NCI-H2107 treated with DMSO at 0.1 percent for 48 hours (cell line): Measurements from ENCODE around the gene EPM2A.

ENCODE experiments used
- DNase-seq: peaks from one replicate; lab custom pipeline; 2025; ENCODE audit not compliant: unreplicated experiment; lab: John Stamatoyannopoulos, UW

EPM2A gene

DNA sequence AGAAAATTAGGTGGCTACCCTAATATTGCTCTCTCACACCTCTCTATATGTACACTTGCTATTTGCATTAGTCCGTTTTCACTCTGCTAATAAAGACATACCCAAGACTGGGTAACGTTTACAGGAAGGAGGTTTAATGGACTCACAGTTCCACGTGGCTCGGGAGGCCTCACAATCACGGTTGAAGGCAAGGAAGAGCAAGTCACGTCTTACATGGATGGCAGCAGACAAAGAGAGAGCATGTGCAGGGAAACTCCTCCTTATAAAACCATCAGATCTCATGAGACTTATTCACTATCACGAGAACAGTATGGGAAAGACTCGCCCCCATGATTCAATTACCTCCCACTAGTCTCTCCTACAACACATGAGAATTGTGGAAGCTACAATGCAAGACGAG, 53.4 kb downstream of the EPM2A start:
- DNase-seq: no peak

GRCh38 chr6:145673504-145673903, 61.8 kb downstream of the EPM2A start:
- DNase-seq: no peak

- no peak for DNase-seq
These were observed 65.0 kb downstream of the EPM2A start for GRCh38 chr6:145670311-145670710.

DNA sequence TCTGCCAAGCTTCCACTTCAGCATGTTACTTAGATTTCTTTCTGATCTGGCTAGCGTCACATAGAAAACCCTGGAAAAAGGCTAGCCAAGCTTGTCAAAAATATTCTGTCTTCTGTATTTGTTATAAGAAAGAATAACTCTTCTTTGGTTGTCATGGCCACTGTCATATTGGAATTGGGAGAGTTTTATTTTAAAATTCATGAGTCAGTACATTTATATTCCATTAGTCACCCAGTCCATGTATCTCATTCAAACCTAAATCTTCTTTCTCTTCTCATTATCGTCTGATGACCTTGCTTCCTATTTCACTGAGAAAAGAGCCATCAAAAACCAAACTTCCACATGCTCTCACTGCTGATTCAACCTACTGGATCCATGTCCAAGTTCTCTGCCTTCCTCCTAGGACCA, 65.7 kb downstream of the EPM2A start:
- no peak for DNase-seq

DNA sequence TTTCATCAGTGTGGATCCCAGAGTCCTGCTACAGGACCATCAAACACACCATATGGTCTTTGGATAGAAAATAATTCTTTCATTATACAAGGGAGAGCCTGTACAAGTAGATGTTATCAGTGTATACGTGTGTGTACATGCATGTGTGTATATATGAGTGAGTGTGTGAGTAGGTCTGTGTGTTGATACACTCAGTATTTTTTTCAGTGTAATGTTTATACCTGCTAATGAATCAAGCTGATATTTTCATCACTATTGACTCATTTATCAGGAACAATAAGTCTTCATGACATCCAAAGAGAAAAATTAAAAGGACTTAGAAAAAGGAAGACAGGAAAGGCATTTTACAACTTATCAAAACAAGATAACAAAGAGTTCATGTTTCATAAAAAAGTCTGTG, 66.5 kb downstream of the EPM2A start:
- no peak for DNase-seq

- DNase-seq: no peak
These were observed 74.6 kb downstream of the EPM2A start for GRCh38 chr6:145660676-145661075.

DNA sequence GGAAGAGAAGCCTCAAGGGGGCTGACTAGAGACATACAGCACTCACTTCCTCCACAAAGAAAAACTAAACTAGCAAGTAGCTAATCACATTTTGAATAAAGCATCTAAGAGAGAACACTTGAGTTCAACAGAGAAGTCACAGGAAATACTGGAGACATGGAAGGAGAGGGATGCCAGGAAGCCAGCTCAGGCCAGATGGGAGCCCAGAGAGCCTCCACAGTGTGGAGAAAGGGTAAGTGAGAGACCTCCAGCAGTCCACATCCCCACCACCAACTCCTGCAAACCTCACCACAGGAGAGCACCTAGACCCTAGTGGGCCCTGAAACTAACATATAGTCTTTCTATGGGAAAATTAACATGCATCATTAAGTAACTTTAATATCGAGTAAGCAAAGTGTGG, 79.2 kb downstream of the EPM2A start:
- no peak for DNase-seq

GRCh38 chr6:145652572-145652971, 82.7 kb downstream of the EPM2A start:
- DNase-seq: no peak

DNA sequence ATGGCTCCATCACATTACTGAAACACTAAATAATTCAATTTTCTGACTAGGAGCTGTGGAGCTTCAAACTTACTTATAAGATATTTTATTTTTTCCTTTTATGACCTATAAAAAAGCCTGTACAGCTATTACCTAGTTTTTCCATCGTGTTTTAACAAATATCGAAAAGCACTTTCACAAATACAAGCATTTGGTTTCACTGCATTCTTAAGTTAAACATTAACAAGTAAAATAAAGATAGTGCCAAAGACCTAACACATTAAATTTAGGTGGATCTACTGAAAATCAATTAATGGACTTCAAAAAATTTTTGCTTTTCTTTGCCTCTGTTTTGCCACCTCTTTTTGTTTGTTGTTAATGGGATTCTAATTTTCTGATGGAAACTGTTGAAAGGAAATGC, 83.3 kb downstream of the EPM2A start:
- no peak for DNase-seq

GRCh38 chr6:145648149-145648548, 87.2 kb downstream of the EPM2A start:
- no peak for DNase-seq

- DNase-seq: no peak
These were observed 87.7 kb downstream of the EPM2A start for GRCh38 chr6:145647602-145648001.

GRCh38 chr6:145643760-145644159, 91.6 kb downstream of the EPM2A start:
- DNase-seq: no peak

DNA sequence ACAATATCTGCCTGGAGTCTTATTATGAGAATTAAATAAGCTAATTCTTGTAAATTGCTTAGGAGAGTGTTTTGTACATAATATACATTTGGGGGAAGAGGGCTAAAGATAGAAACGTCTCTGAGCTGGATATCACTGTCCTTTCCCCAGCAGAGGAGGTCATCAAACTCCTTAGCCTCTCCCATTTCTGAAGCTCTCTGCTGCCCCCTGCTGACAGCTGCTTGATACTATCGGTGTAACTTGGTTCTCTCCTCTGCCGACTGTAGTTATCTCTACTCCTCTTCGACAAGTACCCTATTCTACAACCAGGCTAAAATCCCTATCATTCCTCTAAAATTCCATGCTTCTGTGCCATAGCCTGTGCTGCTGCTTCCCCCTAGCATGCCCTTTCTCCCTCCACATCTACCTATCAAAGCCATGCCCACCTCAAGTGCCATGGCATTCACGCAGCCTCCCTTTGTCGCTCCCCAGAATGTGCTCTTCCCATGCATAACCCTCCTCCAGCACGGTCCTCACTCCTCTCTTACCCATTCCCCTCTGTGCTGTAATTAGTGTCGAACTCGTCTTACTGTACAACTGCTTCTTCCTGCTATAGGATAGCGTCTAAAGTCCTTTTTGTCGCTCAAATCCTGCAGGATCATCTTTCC, 101.2 kb downstream of the EPM2A start:
- DNase-seq: peak; percentile 70

DNA sequence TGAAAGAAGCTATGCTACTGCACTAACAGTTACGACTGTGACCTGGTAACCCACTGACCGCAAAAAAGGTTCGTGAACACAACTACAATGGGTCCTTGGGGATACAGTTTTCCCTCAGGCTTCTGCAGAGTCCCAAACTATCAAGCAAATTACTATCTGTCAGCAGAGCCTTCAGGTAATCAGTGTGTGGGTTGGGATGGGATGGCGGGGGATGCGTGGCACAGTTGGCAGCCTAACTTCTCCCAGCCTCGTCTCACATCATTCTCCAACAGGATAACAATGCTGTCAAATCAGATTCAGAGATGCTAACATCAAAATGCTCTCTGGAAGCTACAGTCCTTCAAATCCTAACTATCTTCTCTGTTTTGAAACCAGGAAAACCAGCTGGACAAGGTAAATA, 102.3 kb downstream of the EPM2A start:
- DNase-seq: no peak

DNA sequence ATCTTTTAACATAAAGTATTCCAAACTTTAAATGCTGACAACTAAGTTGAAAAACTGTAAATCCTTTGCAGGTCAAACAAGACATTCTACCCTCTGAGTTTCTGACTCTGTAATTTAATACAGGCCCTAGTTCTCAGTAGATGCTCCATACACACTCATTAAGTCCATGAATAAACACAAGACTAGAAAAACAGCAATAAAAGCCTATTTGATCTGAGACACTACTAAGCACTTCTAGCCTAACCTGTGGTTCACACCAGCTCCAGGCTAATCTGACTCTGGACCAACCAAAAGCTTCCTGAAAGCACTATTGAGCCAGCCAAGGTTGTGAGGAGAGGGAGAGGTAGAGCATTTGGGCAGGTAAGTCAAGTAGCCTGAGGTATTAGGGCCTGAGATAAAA, 103.9 kb downstream of the EPM2A start:
- DNase-seq: peak; percentile 13

DNA sequence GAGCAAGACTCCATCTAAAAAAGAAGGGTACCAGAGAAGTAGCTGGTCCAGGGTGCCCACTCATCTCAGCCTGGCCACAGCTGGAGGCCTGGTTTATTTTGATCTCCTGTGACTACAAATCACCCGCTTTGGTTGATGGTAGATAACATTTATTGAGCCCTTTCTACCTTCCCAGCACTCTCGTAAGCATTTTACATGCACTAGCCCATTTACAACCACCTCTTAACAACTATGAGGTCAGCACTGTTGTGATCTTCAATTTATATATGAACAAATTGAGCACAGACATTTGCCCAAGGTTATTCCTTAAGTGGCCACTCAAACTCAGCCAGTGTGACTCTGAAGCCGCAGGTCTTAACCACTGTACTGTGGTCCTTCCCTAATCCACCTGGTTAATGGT, 104.7 kb downstream of the EPM2A start:
- no peak for DNase-seq

DNA sequence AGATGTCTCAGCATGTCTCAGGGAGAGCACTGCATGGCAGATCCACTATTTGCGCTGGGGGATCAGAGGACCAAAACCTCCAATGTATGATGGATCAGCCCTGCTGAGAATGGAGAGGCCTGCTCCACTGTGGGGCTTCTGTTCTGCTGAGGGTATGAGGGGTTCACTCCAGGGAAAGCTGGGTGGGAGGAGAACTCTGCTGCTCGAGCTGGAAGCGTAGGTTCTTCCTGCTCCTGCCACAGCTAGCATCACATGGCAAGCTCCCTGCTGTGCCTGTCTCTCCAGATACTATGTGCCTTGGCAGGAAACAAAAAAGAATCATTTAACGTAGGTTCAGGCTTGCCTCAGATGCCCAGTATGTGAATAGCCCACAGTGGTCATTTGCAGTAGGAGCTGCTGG, 105.8 kb downstream of the EPM2A start:
- no peak for DNase-seq

- DNase-seq: no peak
These were observed 107.9 kb downstream of the EPM2A start for GRCh38 chr6:145627451-145627850.

- no peak for DNase-seq
These were observed 108.5 kb downstream of the EPM2A start for GRCh38 chr6:145626857-145627256.

GRCh38 chr6:145623231-145623630, 112.1 kb downstream of the EPM2A start:
- no peak for DNase-seq

- DNase-seq: no peak
These were observed 113.5 kb downstream of the EPM2A start for GRCh38 chr6:145621776-145622175.

GRCh38 chr6:145620088-145620487, 115.2 kb downstream of the EPM2A start:
- no peak for DNase-seq

DNA sequence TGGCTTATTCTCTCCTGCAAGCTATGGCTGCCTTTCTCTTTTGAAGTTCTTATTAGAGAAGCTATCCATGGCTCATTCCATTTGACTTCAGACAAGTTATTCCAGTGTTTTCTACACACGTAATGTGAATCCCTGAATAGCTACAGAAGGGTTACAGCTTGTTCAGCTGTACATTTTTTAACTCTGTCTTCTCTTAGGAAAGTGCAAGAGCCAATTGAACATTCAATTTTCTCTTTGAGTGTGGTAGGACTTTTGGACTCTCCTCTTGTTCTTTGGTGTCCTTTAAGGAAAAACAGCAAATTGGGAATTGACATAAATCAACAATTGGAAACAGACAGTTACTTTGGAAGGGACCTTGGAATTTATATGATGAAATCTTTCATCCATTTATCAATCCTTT, 125.8 kb downstream of the EPM2A start:
- DNase-seq: no peak

GRCh38 chr6:145608850-145609249, 126.5 kb downstream of the EPM2A start:
- DNase-seq: no peak
